Muscle layer of duodenum (tissue), 2 donors: ENCODE measurements around the gene BPIFB1.

Source experiments
- H3K27ac ChIP-seq: one replicate; pipeline ENCODE4 v1.7.0; 2013; ENCODE audit warnings: mild to moderate bottlenecking, low read length
- H3K27me3 ChIP-seq: one replicate; pipeline ENCODE4 v1.7.0; 2013; ENCODE audit warnings: low read depth, mild to moderate bottlenecking, control low read depth, low read length
- H3K36me3 ChIP-seq, 2 donors: one replicate each; pipeline ENCODE4 v1.7.0; 2013; ENCODE audit warnings: low read length in 2 of 2, control low read depth in 1 of 2, mild to moderate bottlenecking in 1 of 2; ENCODE audit not compliant: insufficient read depth in 2 of 2, control insufficient read depth in 1 of 2
- H3K4me1 ChIP-seq, 2 donors: one replicate each; pipeline ENCODE4 v1.7.0; 2013; ENCODE audit warnings: low read length in 2 of 2, mild to moderate bottlenecking in 2 of 2, control low read depth in 1 of 2, moderate library complexity in 1 of 2; ENCODE audit not compliant: insufficient read depth in 2 of 2, control insufficient read depth in 1 of 2
- H3K4me3 ChIP-seq, 2 donors: one replicate each; pipeline ENCODE4 v1.7.0; 2013; ENCODE audit warnings: low read length in 2 of 2, low read depth in 1 of 2, mild to moderate bottlenecking in 1 of 2
- H3K9me3 ChIP-seq, 2 donors: one replicate each; pipeline ENCODE4 v1.7.0; 2013; ENCODE audit warnings: low read length in 2 of 2, control low read depth in 1 of 2, mild to moderate bottlenecking in 1 of 2; ENCODE audit not compliant: control insufficient read depth in 1 of 2
- donor health status: healthy.

The BPIFB1 gene

GRCh38 chr20:33301192-33301930, 18.3 kb downstream of the BPIFB1 start:
- H3K27ac ChIP-seq, result no peak overlapping the region
- no peaks in the 10 kb centered on the region for H3K36me3 ChIP-seq
- no peak overlapping the region for H3K4me3 ChIP-seq
- H3K4me1 ChIP-seq, result peaks cover 0 to 6% of the 10 kb centered on the region in 2 donors
- no peaks in the 10 kb centered on the region for H3K27me3 ChIP-seq
- no peaks in the 10 kb centered on the region for H3K9me3 ChIP-seq

- peaks cover 0 to 6% of the 10 kb centered on the region in 2 donors for H3K4me1 ChIP-seq
- H3K9me3 ChIP-seq, result no peaks in the 10 kb centered on the region
- no peaks in the 10 kb centered on the region for H3K36me3 ChIP-seq
- no peak overlapping the region for H3K4me3 ChIP-seq
- no peak overlapping the region for H3K27ac ChIP-seq
- H3K27me3 ChIP-seq, result no peaks in the 10 kb centered on the region
Observed at GRCh38 chr20:33303595-33303994, 20.6 kb downstream of the BPIFB1 start.

GRCh38 chr20:33304046-33304445, 21.0 kb downstream of the BPIFB1 start:
- Histone ChIP-seq H3K27ac (no peak overlapping the region), H3K9me3 (no peaks in the 10 kb centered on the region), H3K4me1 (peaks cover 0 to 4% of the 10 kb centered on the region in 2 donors), H3K4me3 (no peak overlapping the region), H3K36me3 (no peaks in the 10 kb centered on the region), H3K27me3 (no peaks in the 10 kb centered on the region)

- no peaks in the 10 kb centered on the region for H3K36me3 ChIP-seq
- no peaks in the 10 kb centered on the region for H3K27me3 ChIP-seq
- H3K9me3 ChIP-seq, result no peaks in the 10 kb centered on the region
- H3K4me3 ChIP-seq, result no peak overlapping the region
- H3K4me1 ChIP-seq, result no peaks in the 10 kb centered on the region
- no peak overlapping the region for H3K27ac ChIP-seq
Observed at GRCh38 chr20:33305589-33306057, 22.6 kb downstream of the BPIFB1 start.

- Histone ChIP-seq H3K36me3 (no peaks in the 10 kb centered on the region), H3K9me3 (no peaks in the 10 kb centered on the region), H3K27me3 (no peaks in the 10 kb centered on the region), H3K4me3 (no peak overlapping the region), H3K27ac (no peak overlapping the region), H3K4me1 (no peaks in the 10 kb centered on the region)
Observed at GRCh38 chr20:33306228-33306627, 23.2 kb downstream of the BPIFB1 start.

- H3K36me3 ChIP-seq, result no peaks in the 10 kb centered on the region
- no peak overlapping the region for H3K4me3 ChIP-seq
- no peak overlapping the region for H3K27ac ChIP-seq
- H3K27me3 ChIP-seq, result no peaks in the 10 kb centered on the region
- H3K4me1 ChIP-seq, result no peaks in the 10 kb centered on the region
- H3K9me3 ChIP-seq, result no peaks in the 10 kb centered on the region
Observed at GRCh38 chr20:33306807-33307206, 23.8 kb downstream of the BPIFB1 start.

- H3K27ac ChIP-seq, result no peak overlapping the region
- H3K9me3 ChIP-seq, result no peaks in the 10 kb centered on the region
- no peaks in the 10 kb centered on the region for H3K4me1 ChIP-seq
- no peaks in the 10 kb centered on the region for H3K36me3 ChIP-seq
- no peaks in the 10 kb centered on the region for H3K27me3 ChIP-seq
- no peak overlapping the region for H3K4me3 ChIP-seq
Observed at GRCh38 chr20:33308668-33309067, 25.7 kb downstream of the BPIFB1 start.

GRCh38 chr20:33309631-33310030, 26.6 kb downstream of the BPIFB1 start:
- Histone ChIP-seq H3K9me3 (no peaks in the 10 kb centered on the region), H3K36me3 (no peaks in the 10 kb centered on the region), H3K4me3 (no peak overlapping the region), H3K27me3 (no peaks in the 10 kb centered on the region), H3K27ac (no peak overlapping the region), H3K4me1 (no peaks in the 10 kb centered on the region)

GRCh38 chr20:33310327-33310899, 27.4 kb downstream of the BPIFB1 start:
- no peak overlapping the region for H3K4me3 ChIP-seq
- H3K36me3 ChIP-seq, result no peaks in the 10 kb centered on the region
- no peaks in the 10 kb centered on the region for H3K27me3 ChIP-seq
- H3K27ac ChIP-seq, result no peak overlapping the region
- H3K4me1 ChIP-seq, result no peaks in the 10 kb centered on the region
- no peaks in the 10 kb centered on the region for H3K9me3 ChIP-seq

- Histone ChIP-seq H3K9me3 (no peaks in the 10 kb centered on the region), H3K27me3 (no peaks in the 10 kb centered on the region), H3K27ac (no peak overlapping the region), H3K4me1 (no peaks in the 10 kb centered on the region), H3K36me3 (no peaks in the 10 kb centered on the region), H3K4me3 (no peak overlapping the region)
Observed at GRCh38 chr20:33311011-33311410, 28.0 kb downstream of the BPIFB1 start.

GRCh38 chr20:33311996-33312395, 29.0 kb downstream of the BPIFB1 start:
- no peak overlapping the region for H3K4me3 ChIP-seq
- H3K27me3 ChIP-seq, result no peaks in the 10 kb centered on the region
- no peak overlapping the region for H3K27ac ChIP-seq
- no peaks in the 10 kb centered on the region for H3K9me3 ChIP-seq
- H3K36me3 ChIP-seq, result no peaks in the 10 kb centered on the region
- H3K4me1 ChIP-seq, result no peaks in the 10 kb centered on the region

- H3K9me3 ChIP-seq, result no peaks in the 10 kb centered on the region
- no peak overlapping the region for H3K4me3 ChIP-seq
- no peaks in the 10 kb centered on the region for H3K36me3 ChIP-seq
- H3K27ac ChIP-seq, result no peak overlapping the region
- H3K4me1 ChIP-seq, result no peaks in the 10 kb centered on the region
- H3K27me3 ChIP-seq, result no peaks in the 10 kb centered on the region
Observed at GRCh38 chr20:33312583-33312982, 29.6 kb downstream of the BPIFB1 start.
